Calu3 (cell line): ENCODE measurements around the gene SEC24C. TPM values are rescaled to one million over a fixed set of nuclear protein-coding genes. Genes with fewer than 3 reads are reported as not detected.

Source experiments
- BruUV-seq: library from RNA; stranded (reverse); fragments of 400-500 nt; replicated peaks from 2 replicates; lab custom pipeline; 2021; lab: Mats Ljungman, UMichigan
- CTCF ChIA-PET: fragments of 300-600 bp; sonication (Branson Sonifier 250); formaldehyde crosslinking; loops from one replicate; lab custom pipeline; 2022; ENCODE audit warnings: antibody characterized with exemption; lab: Charles Lee
- DNase-seq: peaks from one replicate; pipeline ENCODE4 v3.0.0; 2022
- H3K27ac Mint-ChIP-seq: one replicate; pipeline ENCODE4 v1.8.0; 2022; ENCODE audit warnings: mixed read lengths; ENCODE audit not compliant: unreplicated experiment
- H3K27me3 Mint-ChIP-seq: one replicate; pipeline ENCODE4 v1.8.0; 2022; ENCODE audit warnings: mixed read lengths; ENCODE audit not compliant: unreplicated experiment
- H3K36me3 Mint-ChIP-seq: one replicate; pipeline ENCODE4 v1.8.0; 2022; ENCODE audit warnings: mild to moderate bottlenecking, moderate library complexity, mixed read lengths; ENCODE audit not compliant: insufficient read depth, unreplicated experiment
- H3K4me1 Mint-ChIP-seq: one replicate; pipeline ENCODE4 v1.8.0; 2022; ENCODE audit warnings: mild to moderate bottlenecking, low read depth, mixed read lengths; ENCODE audit not compliant: unreplicated experiment
- H3K4me3 Mint-ChIP-seq: one replicate; pipeline ENCODE4 v1.8.0; 2022; ENCODE audit warnings: mild to moderate bottlenecking, low read depth, moderate library complexity, mixed read lengths; ENCODE audit not compliant: unreplicated experiment
- H3K9me3 Mint-ChIP-seq: one replicate; pipeline ENCODE4 v1.8.0; 2022; ENCODE audit warnings: low read depth, mixed read lengths; ENCODE audit not compliant: unreplicated experiment
- CTCF ChIP-seq: fragments of 200-600 bp; IDR thresholded peaks from one replicate; pipeline ENCODE4 v1.8.0; 2022; ENCODE audit warnings: antibody characterized with exemption; ENCODE audit not compliant: unreplicated experiment
- intact Hi-C: fragments of 100-400 bp; cut with micrococcal nuclease; formaldehyde crosslinking; loops from one replicate; pipeline ENCODE4 v1.10.0; 2022; ENCODE audit not compliant: unreplicated experiment
- total RNA-seq: library from RNA; stranded (reverse); gene quantifications from 2 replicates; pipeline ENCODE4 v1.2.3, GENCODE V29; 2022

Gene SEC24C
- total RNA-seq, 1 experiment from 2014 or later = 91.7 TPM

GRCh38 chr10:73816917-73817729 is 73.0 kb downstream of the SEC24C start:
- TF ChIP-seq CTCF = no peak
- Mint-ChIP-seq H3K36me3 (peaks cover 47% of the 10 kb centered on the region), H3K27me3 (no peaks in the 10 kb centered on the region), H3K27ac (no peak overlapping the region), H3K4me3 (no peak overlapping the region), H3K9me3 (no peaks in the 10 kb centered on the region), H3K4me1 (no peaks in the 10 kb centered on the region)
- CTCF ChIA-PET = no interaction called here
- no TSS peak for BruUV-seq
- DNase-seq = no peak
- intact Hi-C loops = no loop called here

- intact Hi-C loops = no loop called here
- no TSS peak for BruUV-seq
- no peak for DNase-seq
- CTCF ChIA-PET = no interaction called here
- TF ChIP-seq CTCF = no peak
- Mint-ChIP-seq H3K4me3 (no peak overlapping the region), H3K9me3 (no peaks in the 10 kb centered on the region), H3K4me1 (no peaks in the 10 kb centered on the region), H3K27me3 (no peaks in the 10 kb centered on the region), H3K36me3 (peaks cover 45% of the 10 kb centered on the region), H3K27ac (no peak overlapping the region)
Measured at GRCh38 chr10:73817826-73818225, 73.7 kb downstream of the SEC24C start.

- no peaks in the 10 kb centered on the region for H3K9me3 Mint-ChIP-seq
- no peak overlapping the region for H3K4me3 Mint-ChIP-seq
- intact Hi-C loops = no loop called here
- no peaks in the 10 kb centered on the region for H3K27me3 Mint-ChIP-seq
- no peak overlapping the region for H3K27ac Mint-ChIP-seq
- no peaks in the 10 kb centered on the region for H3K4me1 Mint-ChIP-seq
- DNase-seq = no peak
- TF ChIP-seq CTCF = no peak
- H3K36me3 Mint-ChIP-seq = peaks cover 43% of the 10 kb centered on the region
- CTCF ChIA-PET = no interaction called here
- BruUV-seq = no TSS peak
Measured at GRCh38 chr10:73818402-73818801, 74.2 kb downstream of the SEC24C start.

- intact Hi-C loops = no loop called here
- H3K27ac Mint-ChIP-seq = no peak overlapping the region
- peaks cover 39% of the 10 kb centered on the region for H3K36me3 Mint-ChIP-seq
- H3K27me3 Mint-ChIP-seq = no peaks in the 10 kb centered on the region
- CTCF ChIA-PET = no interaction called here
- no peak for DNase-seq
- no peaks in the 10 kb centered on the region for H3K4me1 Mint-ChIP-seq
- no peak overlapping the region for H3K4me3 Mint-ChIP-seq
- no TSS peak for BruUV-seq
- no peak for TF ChIP-seq CTCF
- H3K9me3 Mint-ChIP-seq = no peaks in the 10 kb centered on the region
Measured at GRCh38 chr10:73819081-73819480, 74.9 kb downstream of the SEC24C start.
